ENCODE measurements around the gene CAND1. TPM values are rescaled to one million over a fixed set of nuclear protein-coding genes. Genes with fewer than 3 reads are reported as not detected.

The CAND1 gene
- total and polyA plus RNA-seq, 9 of the 15 experiments (the other 6 are each of a cell fraction or from before 2014, with no cell fraction given): 24.0 to 167 (median 77.5) TPM

GRCh38 chr12:67357376-67358125 lies 88.4 kb downstream of the CAND1 start:
- BruUV-seq (replicated peaks): no TSS peak
- Histone ChIP-seq H3K27me3 (ENCODE audit: control insufficient read depth in 2 of 2, insufficient read depth in 2 of 2, low read length in 2 of 2) (peaks cover 0 to 2% of the 10 kb centered on the region in 2 experiments; a peak in 2 of 5 replicates), H3K79me2 (ENCODE audit: control insufficient read depth, insufficient read depth, low read length) (no peaks in the 10 kb centered on the region), H3K9ac (ENCODE audit: insufficient read depth in 1 of 2, low read depth in 2 of 2, low read length in 2 of 2) (no peak overlapping the region), H3K4me1 (replicated peaks in 1 of 2; ENCODE audit: control insufficient read depth in 2 of 2, insufficient read depth in 2 of 2, low read length in 2 of 2) (no peaks in the 10 kb centered on the region), H3K4me3 (no peak overlapping the region), H2AFZ (ENCODE audit: low read depth, low read length) (no peak overlapping the region), H3K9me1 (ENCODE audit: control insufficient read depth, insufficient read depth, low read length) (no peaks in the 10 kb centered on the region), H4K20me1 (replicated peaks; ENCODE audit: control insufficient read depth, insufficient read depth, low read length) (no peaks in the 10 kb centered on the region), H3K36me3 (ENCODE audit: control insufficient read depth, insufficient read depth, low read length) (no peaks in the 10 kb centered on the region), H3K27ac (ENCODE audit: extremely low read depth, low read depth, low read length) (no peak overlapping the region), H3K9me3 (replicated peaks; ENCODE audit: control insufficient read depth, insufficient read depth, low read depth, low read length) (no peaks in the 10 kb centered on the region), H3K4me2 (ENCODE audit: insufficient read depth, low read length) (no peak overlapping the region)
- ATAC-seq: no peak
- DNase-seq (ENCODE audit: extremely low read depth in 1 of 4, low spot score in 3 of 4): no peak
- TF ChIP-seq TCF3 (CRISPR knock-in tag; IDR thresholded peaks at IDR 0.05) (no peak), HDAC2 (IDR thresholded peaks at IDR 0.05) (no peak), BRD9 (IDR thresholded peaks at IDR 0.05; ENCODE audit: low read depth, partially characterized antibody) (no peak), MEF2D (tag; conservative IDR thresholded peaks at IDR 0.05; ENCODE audit: low read depth) (no peak), ZBED1 (IDR thresholded peaks at IDR 0.05) (no peak), ZBTB49 (CRISPR knock-in tag; IDR thresholded peaks at IDR 0.05; ENCODE audit: borderline replicate concordance) (no peak), CREM (IDR thresholded peaks at IDR 0.05; ENCODE audit: low read depth) (no peak), CHD4 (IDR thresholded peaks at IDR 0.05; ENCODE audit: insufficient read depth, insufficient replicate concordance, low read depth, low read length, poor library complexity, severe bottlenecking) (no peak), TCF7 (IDR thresholded peaks at IDR 0.05; ENCODE audit: borderline replicate concordance) (no peak), SREBF1 (IDR thresholded peaks at IDR 0.05; ENCODE audit: borderline replicate concordance, low read depth, low read length) (no peak)
- intact Hi-C loops (cut with micrococcal nuclease) (loop anchor here (2.0 to 5.0 kb wide), 2 partner anchors 60 to 585 kb away; no protein-coding TSS in a partner anchor), in situ Hi-C loops (cut with MboI) (loop anchor here (5.0 kb wide), 1 partner anchor 585 kb away; no protein-coding TSS in a partner anchor)
- no peak for FAIRE-seq
- CTCF ChIA-PET (ENCODE audit: low intra/inter-chr PET ratio): interaction anchor here (2.9 kb wide), 1 partner anchor 585 kb away, joined by 24 read pairs; no protein-coding TSS in a partner anchor
- POLR2A ChIA-PET: interaction anchor here (0.7 kb wide), 1 partner anchor 33 kb away, joined by 3 read pairs; no protein-coding TSS in a partner anchor
- 0% methylated on average over 7 of the region's 7 CpGs for WGBS (ENCODE audit: insufficient coverage, low coverage, missing lambda C conversion rate)

All from K562 (cell line).